Nucleus accumbens (tissue), 56 donors: ENCODE measurements around the gene KRCC1.
"Not testable (repeated sequence)": the region's sequence is repeated elsewhere in the genome, so short reads cannot be mapped to it uniquely, and the experiment has no call there.

Experiments
- DNase-seq, 56 donors: peaks; one replicate each; lab custom pipeline; 2025; lab: John Stamatoyannopoulos, UW

KRCC1 gene

GRCh38 chr2:88006912-88007439 lies 48.6 kb downstream of the KRCC1 start:
- no peak for DNase-seq

GRCh38 chr2:88005776-88006175 lies 49.8 kb downstream of the KRCC1 start:
- DNase-seq, result no peak

- peak in 1 of 56 donors; percentile 15 for DNase-seq
These were observed 52.4 kb downstream of the KRCC1 start for GRCh38 chr2:88003074-88003755.

GRCh38 chr2:88002359-88002707 lies 53.2 kb downstream of the KRCC1 start:
- DNase-seq, result no peak

GRCh38 chr2:88000474-88000873 lies 55.1 kb downstream of the KRCC1 start:
- DNase-seq, result not testable (repeated sequence)

- DNase-seq, result no peak
These were observed 59.0 kb downstream of the KRCC1 start for GRCh38 chr2:87996570-87996969.

- no peak for DNase-seq
These were observed 59.8 kb downstream of the KRCC1 start for GRCh38 chr2:87995756-87996155.

- DNase-seq, result not testable (repeated sequence)
These were observed 61.2 kb downstream of the KRCC1 start for GRCh38 chr2:87994304-87994850.

GRCh38 chr2:87992569-87992968 lies 63.0 kb downstream of the KRCC1 start:
- not testable (repeated sequence) for DNase-seq

GRCh38 chr2:87987473-87987872 lies 68.1 kb downstream of the KRCC1 start:
- not testable (repeated sequence) for DNase-seq

- not testable (repeated sequence) for DNase-seq
These were observed 69.7 kb downstream of the KRCC1 start for GRCh38 chr2:87985902-87986301.

GRCh38 chr2:87981182-87981581 lies 74.4 kb downstream of the KRCC1 start:
- not testable (repeated sequence) for DNase-seq
